ENCODE results near the gene LAP3.

DNA sequence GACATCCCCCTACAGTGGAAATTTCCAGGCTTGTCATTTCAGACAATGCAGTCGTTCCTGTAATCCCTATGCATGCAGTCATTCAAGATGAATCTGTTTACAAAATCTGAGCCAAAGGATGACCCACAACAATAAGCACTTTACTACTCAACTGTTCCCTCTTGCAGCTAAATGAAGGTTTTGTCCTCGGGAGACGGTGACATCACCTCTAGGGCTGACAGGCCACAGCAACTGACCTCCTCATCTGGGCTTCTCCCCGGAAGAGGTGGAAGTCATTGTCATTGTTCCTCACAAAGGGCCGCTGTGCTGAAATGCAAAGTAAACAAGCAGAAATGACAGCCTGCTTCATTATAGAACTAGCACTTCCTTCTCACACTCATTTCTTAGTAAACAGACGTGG, 32.8 kb upstream of the LAP3 start:
- no peak for TF ChIP-seq GATA2 (IDR thresholded peaks at IDR 0.05; ENCODE audit: low read depth, low read length)
- TF ChIP-seq GATA3 (IDR thresholded peaks at IDR 0.05; ENCODE audit: low read depth, low read length): no peak
